Rectal smooth muscle tissue (tissue), 1 donor: ENCODE measurements around the gene TNS3.

Source experiments
- H3K27ac ChIP-seq: one replicate; pipeline ENCODE4 v1.7.0; 2013; ENCODE audit warnings: low read depth, low read length, inconsistent platforms
- H3K27me3 ChIP-seq: one replicate; pipeline ENCODE4 v1.7.0; 2013; ENCODE audit warnings: low read length; ENCODE audit not compliant: control insufficient read depth, insufficient read depth
- H3K36me3 ChIP-seq: one replicate; pipeline ENCODE4 v1.7.0; 2013; ENCODE audit warnings: low read length; ENCODE audit not compliant: control insufficient read depth, insufficient read depth
- H3K4me1 ChIP-seq: one replicate; pipeline ENCODE4 v1.7.0; 2013; ENCODE audit warnings: low read length; ENCODE audit not compliant: control insufficient read depth, insufficient read depth
- H3K4me3 ChIP-seq: one replicate; pipeline ENCODE4 v1.7.0; 2013; ENCODE audit warnings: low read length
- H3K9ac ChIP-seq: one replicate; pipeline ENCODE4 v1.7.0; 2013; ENCODE audit warnings: low read length

TNS3 gene

GRCh38 chr7:47415318-47416212, 166.3 kb downstream of the TNS3 start:
- H3K27me3 ChIP-seq, result no peaks in the 10 kb centered on the region
- no peaks in the 10 kb centered on the region for H3K36me3 ChIP-seq
- H3K4me1 ChIP-seq, result no peaks in the 10 kb centered on the region
- H3K4me3 ChIP-seq, result no peak overlapping the region
- no peak overlapping the region for H3K27ac ChIP-seq
- H3K9ac ChIP-seq, result no peak overlapping the region

DNA sequence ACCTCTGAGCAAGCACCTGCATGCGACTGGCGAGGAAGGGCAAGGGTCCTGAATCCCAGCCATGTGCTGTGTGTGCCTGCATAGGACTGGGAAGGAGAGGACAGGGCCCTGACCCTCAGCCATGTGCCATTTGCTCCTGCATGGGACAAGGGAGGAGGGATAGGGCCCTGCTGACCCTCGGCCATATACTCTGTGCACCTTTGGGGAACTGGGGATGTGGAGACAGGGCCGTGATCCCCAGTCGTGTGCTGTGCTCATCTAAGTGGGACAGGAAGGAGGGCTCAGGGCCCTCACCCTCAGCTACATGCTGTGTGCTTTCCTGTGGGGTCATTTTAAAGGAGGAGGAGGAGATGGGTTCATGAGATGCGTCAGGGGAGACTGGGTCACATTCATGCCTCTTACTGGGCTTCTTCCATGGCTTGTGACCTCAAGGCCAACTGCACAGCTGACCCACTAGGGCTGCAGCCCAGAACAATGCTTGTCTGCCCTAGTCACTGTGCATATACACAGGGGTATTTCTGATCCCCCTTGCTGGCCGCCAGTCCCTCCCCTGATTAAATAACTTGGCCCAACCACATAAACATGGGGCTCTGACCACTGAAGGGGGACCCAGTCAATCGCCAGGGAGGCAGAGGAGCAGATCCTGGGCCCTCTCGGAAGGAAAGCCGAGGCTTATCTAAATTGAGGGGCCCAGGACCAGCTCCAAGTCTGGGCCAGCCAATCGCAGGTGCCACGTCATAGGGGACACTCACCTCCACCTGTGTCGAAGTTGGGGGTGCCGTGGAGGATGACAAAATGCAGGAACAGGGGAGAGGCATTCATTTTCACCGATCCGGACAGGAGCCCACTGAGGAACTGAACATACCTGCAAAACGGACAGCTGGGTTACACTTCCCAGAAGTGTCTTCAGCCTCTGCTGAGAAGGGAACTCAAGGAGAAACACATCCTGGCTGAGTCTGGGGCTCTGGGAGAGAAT, 167.3 kb downstream of the TNS3 start:
- no peak overlapping the region for H3K27ac ChIP-seq
- no peak overlapping the region for H3K4me3 ChIP-seq
- no peaks in the 10 kb centered on the region for H3K36me3 ChIP-seq
- no peaks in the 10 kb centered on the region for H3K27me3 ChIP-seq
- H3K4me1 ChIP-seq, result no peaks in the 10 kb centered on the region
- H3K9ac ChIP-seq, result no peak overlapping the region

DNA sequence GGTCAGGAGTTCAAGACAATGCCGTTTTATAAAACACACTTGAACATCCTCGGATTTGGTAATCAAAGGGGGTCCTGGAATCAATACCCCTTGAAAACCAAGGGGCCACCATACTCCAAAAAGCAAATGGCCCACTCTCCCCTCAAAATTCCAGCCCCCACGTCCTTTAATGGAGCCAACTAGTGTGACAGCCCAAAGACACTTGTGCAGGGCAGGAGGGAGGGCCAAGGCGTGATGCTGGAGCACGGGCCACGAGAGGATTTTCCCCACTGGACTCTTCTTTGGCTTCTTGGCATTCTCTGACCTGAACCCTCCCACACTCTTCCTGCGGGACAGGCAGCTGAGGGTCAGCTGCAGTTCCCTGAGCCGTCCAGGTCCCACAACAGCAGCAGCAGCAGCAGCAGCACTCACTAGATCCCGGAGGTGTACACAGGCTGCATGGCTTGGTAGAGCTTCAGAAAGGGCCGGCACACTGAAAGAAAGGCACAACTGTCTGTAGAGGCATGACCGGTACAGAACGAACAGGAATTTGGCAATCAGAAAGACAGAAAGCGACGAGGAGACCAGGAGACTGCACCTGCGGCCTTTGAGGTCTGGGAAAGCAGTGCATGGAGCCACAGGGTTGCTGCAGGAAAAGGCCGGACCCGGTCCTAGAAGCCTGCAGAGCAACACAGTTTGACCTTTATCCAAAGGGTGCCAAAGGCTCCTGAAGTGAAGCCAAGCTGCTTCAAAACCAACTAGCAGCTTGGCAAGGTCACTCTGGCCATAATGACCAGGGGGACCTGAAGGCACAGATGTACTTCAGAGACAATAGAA, 168.2 kb downstream of the TNS3 start:
- no peaks in the 10 kb centered on the region for H3K4me1 ChIP-seq
- H3K36me3 ChIP-seq, result no peaks in the 10 kb centered on the region
- H3K9ac ChIP-seq, result no peak overlapping the region
- H3K4me3 ChIP-seq, result no peak overlapping the region
- H3K27ac ChIP-seq, result no peak overlapping the region
- H3K27me3 ChIP-seq, result no peaks in the 10 kb centered on the region

DNA sequence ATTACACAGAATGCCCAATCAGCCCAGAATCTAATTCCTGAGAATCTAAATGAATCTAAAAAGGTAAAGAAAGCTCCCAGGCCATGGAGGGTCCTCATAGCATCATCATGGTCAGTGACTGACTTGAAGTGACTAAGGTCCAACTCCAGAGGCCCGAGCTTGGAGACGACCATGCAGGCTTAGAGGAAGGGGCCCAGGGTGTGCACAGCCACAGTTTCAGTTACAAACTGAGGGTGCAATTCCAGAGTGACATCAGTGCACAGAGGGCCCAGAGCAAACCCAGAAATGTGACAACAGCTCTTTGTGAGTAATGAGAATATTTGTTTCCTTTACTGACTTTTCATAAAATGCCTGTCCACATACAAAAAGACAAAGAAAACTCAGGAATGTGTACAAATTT, 170.0 kb downstream of the TNS3 start:
- no peak overlapping the region for H3K9ac ChIP-seq
- H3K36me3 ChIP-seq, result no peaks in the 10 kb centered on the region
- H3K27ac ChIP-seq, result no peak overlapping the region
- H3K4me1 ChIP-seq, result peaks cover 4% of the 10 kb centered on the region
- no peak overlapping the region for H3K4me3 ChIP-seq
- H3K27me3 ChIP-seq, result no peaks in the 10 kb centered on the region

- H3K4me1 ChIP-seq, result peaks cover 9% of the 10 kb centered on the region
- no peaks in the 10 kb centered on the region for H3K36me3 ChIP-seq
Observed at GRCh38 chr7:47411281-47411869, 170.5 kb downstream of the TNS3 start.

GRCh38 chr7:47408675-47409074, 173.2 kb downstream of the TNS3 start:
- H3K27me3 ChIP-seq, result no peaks in the 10 kb centered on the region
- H3K27ac ChIP-seq, result no peak overlapping the region
- no peaks in the 10 kb centered on the region for H3K36me3 ChIP-seq
- H3K9ac ChIP-seq, result no peak overlapping the region
- H3K4me1 ChIP-seq, result peaks cover 23% of the 10 kb centered on the region
- H3K4me3 ChIP-seq, result no peak overlapping the region

More at GRCh38 chr7:47411281-47411869, 170.5 kb downstream of the TNS3 start:
- Histone ChIP-seq H3K27me3 (no peaks in the 10 kb centered on the region), H3K27ac (no peak overlapping the region), H3K9ac (no peak overlapping the region), H3K4me3 (no peak overlapping the region)

GRCh38 chr7:47407821-47408674, 173.9 kb downstream of the TNS3 start:
- Histone ChIP-seq H3K36me3 (no peaks in the 10 kb centered on the region), H3K9ac (no peak overlapping the region), H3K4me3 (no peak overlapping the region), H3K27ac (peak overlapping the region; percentile 83), H3K27me3 (no peaks in the 10 kb centered on the region), H3K4me1 (peaks cover 23% of the 10 kb centered on the region)

DNA sequence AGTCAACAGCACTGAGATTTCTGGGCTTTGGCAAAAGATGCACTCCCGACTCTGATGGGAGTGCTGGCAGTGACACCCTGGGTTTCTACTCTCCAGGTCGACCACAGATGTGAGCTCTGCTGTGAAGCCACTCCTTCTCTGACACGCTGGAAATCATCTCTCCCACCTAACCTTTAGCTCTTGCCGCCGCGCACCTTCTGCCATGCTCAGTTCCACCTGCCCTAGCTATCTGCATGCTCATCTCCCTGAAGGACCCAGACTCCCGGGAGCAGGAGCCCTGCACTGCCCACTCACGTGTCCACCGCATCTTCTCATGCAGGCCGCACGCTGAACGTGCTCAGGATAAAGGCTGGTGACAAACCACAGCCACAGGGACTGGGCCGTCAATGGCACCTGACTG, 174.8 kb downstream of the TNS3 start:
- no peak overlapping the region for H3K9ac ChIP-seq

GRCh38 chr7:47406801-47407129, 175.1 kb downstream of the TNS3 start:
- Histone ChIP-seq H3K4me1 (peaks cover 23% of the 10 kb centered on the region), H3K36me3 (no peaks in the 10 kb centered on the region), H3K27ac (peak overlapping the region; percentile 83), H3K27me3 (no peaks in the 10 kb centered on the region), H3K9ac (no peak overlapping the region), H3K4me3 (no peak overlapping the region)

More for the DNA sequence above, 174.8 kb downstream of the TNS3 start:
- Histone ChIP-seq H3K27ac (peak overlapping the region; percentile 83), H3K27me3 (no peaks in the 10 kb centered on the region), H3K4me3 (no peak overlapping the region), H3K4me1 (peaks cover 23% of the 10 kb centered on the region), H3K36me3 (no peaks in the 10 kb centered on the region)

DNA sequence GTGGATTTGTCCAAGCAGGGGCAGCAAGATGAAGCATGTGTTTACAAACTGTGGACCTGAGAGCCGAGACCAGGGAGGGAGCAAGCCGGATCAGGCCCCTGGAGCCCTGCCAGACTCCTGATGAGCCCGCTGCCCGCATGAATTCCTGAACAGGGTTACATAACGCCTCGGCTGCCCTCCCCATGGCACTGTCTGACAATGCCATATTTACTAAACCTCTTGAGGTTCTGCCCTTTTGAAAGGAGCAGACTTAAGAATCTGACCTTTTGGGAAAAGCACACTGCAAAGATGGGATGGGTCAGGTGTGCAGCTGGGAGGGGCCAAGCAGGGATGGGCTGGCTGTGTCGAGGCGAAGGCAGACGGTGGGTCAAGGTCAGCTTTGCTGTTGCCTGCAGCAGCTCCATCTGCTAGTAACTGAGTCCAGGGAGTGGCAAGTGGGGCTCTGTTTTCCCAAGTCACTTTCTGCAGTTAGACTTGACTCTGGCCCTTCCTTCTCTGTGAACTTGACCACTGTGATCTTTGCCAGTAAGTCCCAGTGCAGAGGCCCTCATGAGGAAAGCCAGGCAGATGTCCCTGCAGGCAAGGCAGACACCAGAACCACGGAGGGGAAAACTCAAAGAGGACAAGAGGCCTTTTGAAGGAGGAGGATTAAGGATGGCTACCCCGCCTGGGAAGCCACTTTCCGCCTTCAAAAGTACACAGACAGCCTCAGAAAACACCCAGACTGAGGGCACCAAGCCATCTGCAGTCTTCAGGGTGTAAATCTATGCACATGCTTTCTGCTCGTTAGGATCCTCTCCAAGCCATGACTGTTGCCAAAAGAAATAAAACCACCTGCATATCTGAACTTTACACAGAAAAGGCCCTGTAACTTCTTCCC, 175.8 kb downstream of the TNS3 start:
- Histone ChIP-seq H3K27me3 (no peaks in the 10 kb centered on the region), H3K36me3 (no peaks in the 10 kb centered on the region), H3K4me3 (peak overlapping the region; percentile 23), H3K9ac (no peak overlapping the region), H3K27ac (peak overlapping the region; percentile 83), H3K4me1 (peaks cover 23% of the 10 kb centered on the region)
